H1 (cell line): ENCODE data around the gene BTBD9. TPM values are rescaled to one million over a fixed set of nuclear protein-coding genes. Genes with fewer than 3 reads are reported as not detected.

Source experiments
- GTF2F1 ChIP-seq: IDR thresholded peaks from 2 replicates; pipeline ENCODE4 v1.6.1; 2012; ENCODE audit warnings: low read depth, low read length, improper control_type of control experiment, borderline replicate concordance
- RNF2 ChIP-seq: fragments of 200-900, 300-1000 bp; sonication (generic); IDR thresholded peaks from 2 replicates; pipeline ENCODE4 v1.7.1; 2016; ENCODE audit warnings: borderline replicate concordance, low read depth, mild to moderate bottlenecking, antibody characterized with exemption, low read length; ENCODE audit not compliant: poor library complexity, severe bottlenecking; ENCODE audit errors: missing control alignments
- SAP30 ChIP-seq: fragments of 300-600 bp; sonication (generic); IDR thresholded peaks from 2 replicates; pipeline ENCODE4 v1.7.1; 2012; ENCODE audit warnings: low read length, moderate library complexity, mild to moderate bottlenecking, inconsistent platforms; ENCODE audit not compliant: insufficient read depth, insufficient replicate concordance
- TAF7 ChIP-seq: optimal IDR thresholded peaks from 2 replicates; pipeline ENCODE3; 2011; ENCODE audit warnings: low read depth, mild to moderate bottlenecking, inconsistent platforms, low read length, moderate library complexity, borderline replicate concordance
- polyA plus RNA-seq, 7 experiments: library from polyadenylated mRNA; depleted of rRNA in 3 of 7; stranded (reverse) in 5 of 7; unstranded in 2 of 7; fragments of >200 nt in 5 of 7; fragments of 200-250 nt in 2 of 7; gene quantifications; 1 replicate in 5 of 7; 2 replicates in 1 of 7; 4 replicates in 1 of 7; pipeline versions ENCODE4 v1.2.1 to v1.2.3, GENCODE V29; 2011 to 2013; ENCODE audit warnings: missing spikeins in 2 of 7, mixed read lengths in 2 of 7
- total RNA-seq: library from RNA; stranded (reverse); fragmentation: NEBNext Ultra II Directional; extraction: Animal tissue kit (Norgen Biotek cat#: 25700); gene quantifications from 2 replicates; pipeline ENCODE4 v1.2.1, GENCODE V29; 2021
- TF ChIP-seq, protein P1 (sequence below): IDR thresholded peaks from 2 replicates; pipeline ENCODE4 v1.6.1; 2011; ENCODE audit warnings: low read depth, mild to moderate bottlenecking, low read length; ENCODE audit not compliant: insufficient read depth

Gene BTBD9
- total and polyA plus RNA-seq, 2 of the 8 experiments (the other 6 are each of a cell fraction or from before 2014, with no cell fraction given) = 0.92 to 4.1 TPM

GRCh38 chr6:38524436-38525145, 115.1 kb downstream of the BTBD9 start (continued):
- TF ChIP-seq, protein P1, sequence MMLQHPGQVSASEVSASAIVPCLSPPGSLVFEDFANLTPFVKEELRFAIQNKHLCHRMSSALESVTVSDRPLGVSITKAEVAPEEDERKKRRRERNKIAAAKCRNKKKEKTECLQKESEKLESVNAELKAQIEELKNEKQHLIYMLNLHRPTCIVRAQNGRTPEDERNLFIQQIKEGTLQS = no peak
- TF ChIP-seq SAP30 = no peak
- TF ChIP-seq TAF7 = no peak
- TF ChIP-seq GTF2F1 = no peak
- no peak for TF ChIP-seq RNF2
